GM19193 (cell line): ENCODE data around the gene GGN.

ENCODE experiments used
- POLR2A ChIP-seq: IDR thresholded peaks from 4 replicates; pipeline ENCODE4 v1.6.1; 2011; ENCODE audit not compliant: insufficient read depth, insufficient read length; ENCODE audit errors: extremely low read depth

GGN gene

GRCh38 chr19:38384209-38385027 lies 3.4 kb downstream of the GGN start:
- no peak for TF ChIP-seq POLR2A

GRCh38 chr19:38383743-38384142 lies 4.1 kb downstream of the GGN start:
- no peak for TF ChIP-seq POLR2A

- TF ChIP-seq POLR2A, result no peak
These were observed 4.7 kb downstream of the GGN start for GRCh38 chr19:38383184-38383583.

GRCh38 chr19:38381138-38381537 lies 6.7 kb downstream of the GGN start:
- TF ChIP-seq POLR2A, result no peak

GRCh38 chr19:38378866-38379265 lies 9.0 kb downstream of the GGN start:
- no peak for TF ChIP-seq POLR2A

- no peak for TF ChIP-seq POLR2A
These were observed 10.8 kb downstream of the GGN start for GRCh38 chr19:38377052-38377451.

GRCh38 chr19:38376576-38376975 lies 11.3 kb downstream of the GGN start:
- TF ChIP-seq POLR2A, result no peak

- no peak for TF ChIP-seq POLR2A
These were observed 12.1 kb downstream of the GGN start for GRCh38 chr19:38375748-38376147.

GRCh38 chr19:38375098-38375493 lies 12.7 kb downstream of the GGN start:
- no peak for TF ChIP-seq POLR2A

- peak; percentile 99 for TF ChIP-seq POLR2A
These were observed 13.3 kb downstream of the GGN start, which contains the start of gene PSMD8 for GRCh38 chr19:38374332-38375097. PSMD8 (plus strand) TSS chr19:38374571; CDS start chr19:38374602, 31 bp downstream.

- TF ChIP-seq POLR2A, result no peak
These were observed 13.9 kb downstream of the GGN start for GRCh38 chr19:38373907-38374331.

GRCh38 chr19:38371081-38371480 lies 16.8 kb downstream of the GGN start:
- TF ChIP-seq POLR2A, result no peak

- TF ChIP-seq POLR2A, result no peak
These were observed 17.5 kb downstream of the GGN start for GRCh38 chr19:38370299-38370698.

GRCh38 chr19:38369584-38369983 lies 18.2 kb downstream of the GGN start:
- no peak for TF ChIP-seq POLR2A

- no peak for TF ChIP-seq POLR2A
These were observed 20.8 kb downstream of the GGN start for GRCh38 chr19:38367041-38367440.
